Smooth muscle cell (in vitro differentiated cells): ENCODE results near the gene MEF2A. TPM values are rescaled to one million over a fixed set of nuclear protein-coding genes. Genes with fewer than 3 reads are reported as not detected.

Source experiments
- DNase-seq: peaks from one replicate; lab custom pipeline; 2025; ENCODE audit not compliant: unreplicated experiment; lab: John Stamatoyannopoulos, UW
- H2AFZ ChIP-seq: fragments of 200-600 bp; sonication (generic); 2 replicates; pipeline ENCODE4 v1.6.0; 2016; ENCODE audit warnings: antibody characterized with exemption, low read depth, mild to moderate bottlenecking
- H3F3A ChIP-seq: fragments of 200-600 bp; sonication (generic); 2 replicates; pipeline ENCODE4 v1.6.0; 2017; ENCODE audit warnings: antibody characterized with exemption, low read depth
- H3K27ac ChIP-seq: fragments of 200-600 bp; sonication (generic); 2 replicates; pipeline ENCODE4 v1.5.1; 2016; ENCODE audit warnings: low read depth, mild to moderate bottlenecking
- H3K27me3 ChIP-seq: fragments of 200-600 bp; sonication (generic); 2 replicates; pipeline ENCODE4 v1.6.1; 2016; ENCODE audit warnings: low read depth, mild to moderate bottlenecking
- H3K36me3 ChIP-seq: fragments of 200-600 bp; sonication (generic); 2 replicates; pipeline ENCODE4 v1.5.1; 2016; ENCODE audit warnings: low read depth
- H3K4me1 ChIP-seq: fragments of 200-600 bp; sonication (generic); 2 replicates; pipeline ENCODE4 v1.5.1; 2016; ENCODE audit warnings: low read depth
- H3K4me2 ChIP-seq: fragments of 200-600 bp; sonication (generic); 2 replicates; pipeline ENCODE4 v1.6.0; 2016; ENCODE audit warnings: mild to moderate bottlenecking
- H3K4me3 ChIP-seq: fragments of 200-600 bp; sonication (generic); 2 replicates; pipeline ENCODE4 v1.5.1; 2016; ENCODE audit warnings: mild to moderate bottlenecking
- H3K79me2 ChIP-seq: fragments of 200-600 bp; sonication (generic); 2 replicates; pipeline ENCODE4 v1.6.0; 2016; ENCODE audit warnings: low read depth, mild to moderate bottlenecking
- H3K9ac ChIP-seq: fragments of 200-600 bp; sonication (generic); 2 replicates; pipeline ENCODE4 v1.6.0; 2016; ENCODE audit warnings: low read depth
- H3K9me3 ChIP-seq: fragments of 200-600 bp; sonication (generic); replicated peaks from 2 replicates; pipeline ENCODE4 v1.5.1; 2016; ENCODE audit warnings: low read depth
- H4K20me1 ChIP-seq: fragments of 200-600 bp; sonication (generic); 2 replicates; pipeline ENCODE4 v1.6.0; 2016; ENCODE audit warnings: low read depth
- CTCF ChIP-seq: fragments of 200-600 bp; sonication (generic); IDR thresholded peaks from 2 replicates; pipeline ENCODE4 v1.5.1; 2017; ENCODE audit warnings: borderline replicate concordance, mild to moderate bottlenecking, antibody characterized with exemption; ENCODE audit not compliant: insufficient read depth, poor library complexity, severe bottlenecking
- WGBS: methylation state at CpG from one replicate; pipeline ENCODE4 v1.1.7; 2016; ENCODE audit warnings: low lambda C conversion rate; 5-methylcytosine and 5-hydroxymethylcytosine counted together
- polyA plus RNA-seq: library from polyadenylated mRNA; unstranded; fragments of >200 nt; fragmentation: Nextera tagmentation; extraction: Ambion mirVana; gene quantifications from 2 replicates; pipeline ENCODE4 v1.2.1, GENCODE V29; 2016
- total RNA-seq: library from RNA; depleted of rRNA; stranded (reverse); fragments of >200 nt; gene quantifications from 2 replicates; pipeline ENCODE4 v1.2.3, GENCODE V29; 2014

The MEF2A gene
- total and polyA plus RNA-seq, 2 experiments from 2014 or later, result 12.3 to 75.8 TPM

DNA sequence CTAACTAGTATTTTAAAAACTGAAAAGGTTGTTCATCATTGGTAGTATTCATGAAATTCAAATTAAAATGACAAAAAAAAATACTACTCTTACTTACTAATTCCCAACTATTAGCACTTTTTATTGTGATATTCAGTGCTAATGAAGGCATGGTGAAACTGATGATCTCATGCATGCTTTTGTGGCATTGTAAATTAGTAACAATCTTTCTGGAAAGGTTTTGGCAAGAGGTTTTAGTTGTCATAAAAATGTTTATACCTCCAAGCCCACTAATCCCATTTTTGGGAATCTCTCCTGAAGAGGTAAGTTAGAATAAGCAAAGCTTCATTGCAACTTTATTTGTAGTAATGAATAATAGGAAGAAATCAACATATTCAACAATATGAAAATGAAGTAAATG lies 114.5 kb downstream of the MEF2A start:
- Histone ChIP-seq H4K20me1 (no peaks in the 10 kb centered on the region), H3K27me3 (no peaks in the 10 kb centered on the region), H3K4me1 (no peaks in the 10 kb centered on the region), H3K27ac (no peak overlapping the region), H3K4me3 (no peak overlapping the region), H3K79me2 (peaks cover 11% of the 10 kb centered on the region), H2AFZ (no peak overlapping the region), H3F3A (no peaks in the 10 kb centered on the region), H3K9me3 (no peaks in the 10 kb centered on the region), H3K36me3 (peaks cover 29% of the 10 kb centered on the region), H3K4me2 (no peak overlapping the region), H3K9ac (no peak overlapping the region)
- DNase-seq, result no peak
- TF ChIP-seq CTCF, result no peak

- Histone ChIP-seq H3K4me3 (no peak overlapping the region), H3K4me2 (no peak overlapping the region), H3K4me1 (no peaks in the 10 kb centered on the region), H3K27me3 (no peaks in the 10 kb centered on the region), H3K79me2 (peaks cover 14% of the 10 kb centered on the region), H3F3A (no peaks in the 10 kb centered on the region), H3K36me3 (peaks cover 20% of the 10 kb centered on the region), H4K20me1 (no peaks in the 10 kb centered on the region), H3K9me3 (peaks cover 7% of the 10 kb centered on the region), H3K9ac (no peak overlapping the region), H2AFZ (no peak overlapping the region), H3K27ac (peak overlapping the region; percentile 63)
- WGBS, result 96% methylated on average over 1 of the region's 1 CpG
- no peak for DNase-seq
- no peak for TF ChIP-seq CTCF
Observed at GRCh38 chr15:99681990-99682389, 116.2 kb downstream of the MEF2A start.

DNA sequence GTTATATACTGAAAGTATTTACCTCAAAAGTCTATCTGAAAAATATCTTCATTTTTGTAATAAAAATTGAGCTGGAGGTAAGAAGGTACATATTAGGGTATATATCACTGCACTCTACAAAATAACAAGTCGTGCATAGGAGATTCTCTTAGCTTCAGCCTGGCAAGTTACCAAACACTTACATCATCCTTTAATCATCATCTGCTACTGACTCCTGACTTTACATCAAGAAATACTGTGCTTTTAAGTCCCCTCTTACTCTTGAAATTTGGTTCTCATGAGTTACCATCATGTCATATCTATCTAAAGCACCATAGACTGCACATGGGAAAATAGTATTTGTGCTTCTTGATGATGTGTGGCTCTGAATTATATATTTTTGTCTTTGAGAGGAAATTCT lies 116.7 kb downstream of the MEF2A start:
- no peak for DNase-seq
- no peak overlapping the region for H2AFZ ChIP-seq
- H3K4me2 ChIP-seq, result peak overlapping the region; percentile 44
- peaks cover 17% of the 10 kb centered on the region for H3K36me3 ChIP-seq
- peak overlapping the region; percentile 63 for H3K27ac ChIP-seq
- H3K27me3 ChIP-seq, result no peaks in the 10 kb centered on the region
- H3K9ac ChIP-seq, result no peak overlapping the region
- H3K79me2 ChIP-seq, result peaks cover 18% of the 10 kb centered on the region
- 4% methylated on average over 1 of the region's 1 CpG for WGBS
- no peaks in the 10 kb centered on the region for H3F3A ChIP-seq
- H4K20me1 ChIP-seq, result peaks cover under 1% of the 10 kb centered on the region
- no peak for TF ChIP-seq CTCF
- no peak overlapping the region for H3K4me3 ChIP-seq
- H3K4me1 ChIP-seq, result no peaks in the 10 kb centered on the region
- peaks cover 7% of the 10 kb centered on the region for H3K9me3 ChIP-seq

DNA sequence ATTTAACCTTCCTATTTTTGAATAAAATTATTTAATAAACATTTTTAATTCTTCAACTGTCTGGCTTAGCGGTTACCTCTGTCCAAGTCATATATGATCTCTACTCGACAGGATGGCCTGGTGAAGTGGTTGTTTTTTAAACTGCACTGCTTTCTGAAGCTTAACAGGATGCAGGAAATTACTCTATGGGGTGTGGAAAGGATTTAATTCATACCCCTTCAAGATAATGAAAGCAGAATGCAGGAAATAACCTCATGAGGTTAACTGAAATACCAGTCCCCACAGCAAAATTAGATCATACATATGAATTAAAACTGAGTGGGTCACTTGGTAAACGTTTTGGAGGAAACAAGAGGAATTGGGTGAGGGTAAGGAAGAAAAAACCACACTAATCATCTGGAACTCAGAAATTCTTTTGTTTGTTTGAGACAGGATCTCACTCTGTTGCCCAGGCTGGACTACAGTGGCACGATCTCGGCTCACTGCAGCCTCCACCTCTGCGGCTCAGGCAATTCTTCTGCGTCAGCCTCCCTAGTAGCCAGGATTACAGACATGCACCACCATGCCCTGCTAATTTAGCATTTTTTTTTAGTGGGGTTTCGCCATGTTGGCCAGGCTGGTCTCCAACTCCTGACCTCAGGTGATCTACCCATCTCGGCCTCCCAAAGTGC lies 117.4 kb downstream of the MEF2A start:
- peaks cover 7% of the 10 kb centered on the region for H3K9me3 ChIP-seq
- peaks cover 19% of the 10 kb centered on the region for H3K79me2 ChIP-seq
- no peak overlapping the region for H2AFZ ChIP-seq
- TF ChIP-seq CTCF, result no peak
- H3K9ac ChIP-seq, result no peak overlapping the region
- H3F3A ChIP-seq, result no peaks in the 10 kb centered on the region
- peak overlapping the region; percentile 63 for H3K27ac ChIP-seq
- DNase-seq, result no peak
- peak overlapping the region; percentile 44 for H3K4me2 ChIP-seq
- 85% methylated on average over 9 of the region's 9 CpGs for WGBS
- H4K20me1 ChIP-seq, result peaks cover 3% of the 10 kb centered on the region
- H3K27me3 ChIP-seq, result no peaks in the 10 kb centered on the region
- peaks cover 16% of the 10 kb centered on the region for H3K36me3 ChIP-seq
- H3K4me3 ChIP-seq, result no peak overlapping the region
- no peaks in the 10 kb centered on the region for H3K4me1 ChIP-seq
